ENCODE results near the gene KCNN2.

Gene KCNN2

DNA sequence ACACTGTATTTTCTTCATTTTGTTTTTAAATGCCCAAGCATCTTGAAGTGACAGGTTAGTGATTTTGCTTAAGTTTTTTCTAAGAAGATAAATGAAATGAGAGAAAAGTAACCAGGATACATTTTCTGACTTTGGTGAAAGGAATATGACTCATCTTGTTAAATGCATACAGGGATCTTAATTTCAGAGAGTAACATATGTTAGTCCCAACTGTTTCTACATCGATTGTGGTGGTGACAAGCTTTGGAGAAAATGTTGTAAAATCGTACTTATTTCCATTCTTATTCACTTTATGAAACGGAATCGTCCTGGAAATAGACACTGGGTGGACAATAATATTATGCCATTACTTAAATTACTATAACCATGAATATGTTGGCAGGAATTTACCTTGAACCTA lies 107.5 kb downstream of the KCNN2 start:
- Histone ChIP-seq H3K9me3 (ENCODE audit: control insufficient read depth, insufficient read depth, low read length) (no peaks in the 10 kb centered on the region), H3K9ac (ENCODE audit: low read depth, low read length) (no peak overlapping the region), H3K27me3 (ENCODE audit: control insufficient read depth, insufficient read depth, low read length) (no peaks in the 10 kb centered on the region), H3K36me3 (ENCODE audit: control insufficient read depth, insufficient read depth, low read length) (peaks cover 3% of the 10 kb centered on the region), H3K4me1 (ENCODE audit: control insufficient read depth, insufficient read depth, low read length) (no peaks in the 10 kb centered on the region), H3K4me3 (ENCODE audit: low read depth, low read length) (no peak overlapping the region)

- H3K9ac ChIP-seq (ENCODE audit: low read depth, low read length): no peak overlapping the region
- no peaks in the 10 kb centered on the region for H3K27me3 ChIP-seq (ENCODE audit: control insufficient read depth, insufficient read depth, low read length)
- H3K4me1 ChIP-seq (ENCODE audit: control insufficient read depth, insufficient read depth, low read length): no peaks in the 10 kb centered on the region
- H3K9me3 ChIP-seq (ENCODE audit: control insufficient read depth, insufficient read depth, low read length): no peaks in the 10 kb centered on the region
- H3K36me3 ChIP-seq (ENCODE audit: control insufficient read depth, insufficient read depth, low read length): peaks cover 3% of the 10 kb centered on the region
- H3K4me3 ChIP-seq (ENCODE audit: low read depth, low read length): no peak overlapping the region
Observed at GRCh38 chr5:114471529-114471928, 109.7 kb downstream of the KCNN2 start.

- Histone ChIP-seq H3K9ac (ENCODE audit: low read depth, low read length) (no peak overlapping the region), H3K9me3 (ENCODE audit: control insufficient read depth, insufficient read depth, low read length) (no peaks in the 10 kb centered on the region), H3K36me3 (ENCODE audit: control insufficient read depth, insufficient read depth, low read length) (peaks cover 5% of the 10 kb centered on the region), H3K27me3 (ENCODE audit: control insufficient read depth, insufficient read depth, low read length) (no peaks in the 10 kb centered on the region), H3K4me3 (ENCODE audit: low read depth, low read length) (no peak overlapping the region), H3K4me1 (ENCODE audit: control insufficient read depth, insufficient read depth, low read length) (no peaks in the 10 kb centered on the region)
Observed at GRCh38 chr5:114473541-114473940, 111.7 kb downstream of the KCNN2 start.

DNA sequence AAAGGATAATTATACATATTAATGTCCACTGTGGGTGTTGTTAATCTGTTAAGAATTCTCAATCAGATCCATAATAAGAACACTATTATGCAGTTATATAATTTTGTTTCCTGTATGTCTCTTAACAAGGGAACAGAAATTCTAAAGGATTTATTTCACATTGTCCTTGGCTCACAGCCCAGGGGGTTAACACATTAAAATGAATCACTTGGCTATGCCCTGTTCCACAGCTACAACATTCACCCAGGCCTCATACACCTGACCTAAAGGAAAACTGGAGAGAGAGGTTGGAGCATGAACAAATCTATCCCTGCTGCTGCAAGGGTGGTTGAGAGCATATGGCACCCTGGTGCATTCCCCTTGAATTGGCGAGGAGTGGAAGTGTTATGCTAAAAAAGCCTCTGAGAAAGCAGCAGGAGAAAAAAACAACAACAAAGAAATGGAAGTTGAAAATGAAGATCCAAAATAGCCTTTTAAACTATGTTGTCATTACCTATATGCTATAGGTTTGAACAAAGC lies 116.0 kb downstream of the KCNN2 start:
- no peaks in the 10 kb centered on the region for H3K4me1 ChIP-seq (ENCODE audit: control insufficient read depth, insufficient read depth, low read length)
- peaks cover 3% of the 10 kb centered on the region for H3K36me3 ChIP-seq (ENCODE audit: control insufficient read depth, insufficient read depth, low read length)
- H3K4me3 ChIP-seq (ENCODE audit: low read depth, low read length): no peak overlapping the region
- no peaks in the 10 kb centered on the region for H3K27me3 ChIP-seq (ENCODE audit: control insufficient read depth, insufficient read depth, low read length)
- no peak overlapping the region for H3K9ac ChIP-seq (ENCODE audit: low read depth, low read length)
- H3K9me3 ChIP-seq (ENCODE audit: control insufficient read depth, insufficient read depth, low read length): no peaks in the 10 kb centered on the region

GRCh38 chr5:114500756-114501155 lies 138.9 kb downstream of the KCNN2 start:
- H3K4me3 ChIP-seq (ENCODE audit: low read depth, low read length): no peak overlapping the region
- H3K9ac ChIP-seq (ENCODE audit: low read depth, low read length): no peak overlapping the region
- no peaks in the 10 kb centered on the region for H3K9me3 ChIP-seq (ENCODE audit: control insufficient read depth, insufficient read depth, low read length)
- H3K36me3 ChIP-seq (ENCODE audit: control insufficient read depth, insufficient read depth, low read length): no peaks in the 10 kb centered on the region
- no peaks in the 10 kb centered on the region for H3K4me1 ChIP-seq (ENCODE audit: control insufficient read depth, insufficient read depth, low read length)
- no peaks in the 10 kb centered on the region for H3K27me3 ChIP-seq (ENCODE audit: control insufficient read depth, insufficient read depth, low read length)

DNA sequence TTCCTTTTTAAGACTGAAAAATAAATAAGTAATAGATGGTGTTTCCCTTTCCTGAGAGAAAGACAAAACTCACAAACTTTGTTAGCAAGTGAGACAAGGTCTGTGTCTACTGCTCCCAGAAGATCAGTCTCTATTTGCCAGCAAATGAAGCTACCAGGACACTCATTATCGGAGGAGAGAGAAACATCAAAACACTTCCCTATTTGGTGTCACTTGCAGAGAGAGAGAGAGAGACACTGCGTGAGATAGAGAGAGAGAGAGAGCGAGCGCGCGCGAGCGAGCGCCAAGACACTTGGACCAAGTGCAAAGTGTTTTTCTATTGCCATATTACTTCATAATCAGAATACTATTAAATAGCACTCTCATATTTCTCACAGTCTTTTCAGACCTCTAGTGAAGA lies 142.7 kb downstream of the KCNN2 start:
- Histone ChIP-seq H3K27me3 (ENCODE audit: control insufficient read depth, insufficient read depth, low read length) (no peaks in the 10 kb centered on the region), H3K36me3 (ENCODE audit: control insufficient read depth, insufficient read depth, low read length) (no peaks in the 10 kb centered on the region), H3K4me1 (ENCODE audit: control insufficient read depth, insufficient read depth, low read length) (no peaks in the 10 kb centered on the region), H3K9me3 (ENCODE audit: control insufficient read depth, insufficient read depth, low read length) (no peaks in the 10 kb centered on the region), H3K4me3 (ENCODE audit: low read depth, low read length) (no peak overlapping the region), H3K9ac (ENCODE audit: low read depth, low read length) (no peak overlapping the region)

- H3K9me3 ChIP-seq (ENCODE audit: control insufficient read depth, insufficient read depth, low read length): no peaks in the 10 kb centered on the region
- H3K4me1 ChIP-seq (ENCODE audit: control insufficient read depth, insufficient read depth, low read length): no peaks in the 10 kb centered on the region
Observed at GRCh38 chr5:114524221-114524620, 162.4 kb downstream of the KCNN2 start.

DNA sequence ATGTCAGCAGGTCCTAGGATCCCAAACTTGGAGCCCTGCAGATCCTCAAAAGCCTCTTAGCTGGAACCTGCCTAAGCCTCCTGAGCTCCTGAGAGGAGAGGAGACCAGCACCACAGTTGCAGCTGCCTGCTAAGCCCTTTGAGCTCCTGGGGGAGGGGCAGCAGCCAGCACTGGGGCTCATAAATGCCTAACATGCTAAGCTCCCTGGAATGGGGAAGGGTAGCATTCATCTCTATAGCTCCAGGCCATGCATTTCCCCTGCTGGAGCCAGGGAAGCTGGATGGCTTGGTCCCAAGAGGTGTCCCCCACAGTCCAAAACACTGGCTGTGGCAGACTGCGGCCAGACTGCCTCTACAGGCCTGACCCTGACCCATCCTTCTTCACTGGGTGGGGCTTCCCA lies 182.7 kb downstream of the KCNN2 start:
- Histone ChIP-seq H3K27me3 (ENCODE audit: control insufficient read depth, insufficient read depth, low read length) (no peaks in the 10 kb centered on the region), H3K9me3 (ENCODE audit: control insufficient read depth, insufficient read depth, low read length) (no peaks in the 10 kb centered on the region), H3K36me3 (ENCODE audit: control insufficient read depth, insufficient read depth, low read length) (no peaks in the 10 kb centered on the region)

More at GRCh38 chr5:114524221-114524620, 162.4 kb downstream of the KCNN2 start:
- H3K9ac ChIP-seq (ENCODE audit: low read depth, low read length): no peak overlapping the region
- H3K36me3 ChIP-seq (ENCODE audit: control insufficient read depth, insufficient read depth, low read length): no peaks in the 10 kb centered on the region
- H3K27me3 ChIP-seq (ENCODE audit: control insufficient read depth, insufficient read depth, low read length): no peaks in the 10 kb centered on the region
- H3K4me3 ChIP-seq (ENCODE audit: low read depth, low read length): no peak overlapping the region

More for the DNA sequence above, 182.7 kb downstream of the KCNN2 start:
- no peak overlapping the region for H3K4me3 ChIP-seq (ENCODE audit: low read depth, low read length)
- no peak overlapping the region for H3K9ac ChIP-seq (ENCODE audit: low read depth, low read length)
- H3K4me1 ChIP-seq (ENCODE audit: control insufficient read depth, insufficient read depth, low read length): no peaks in the 10 kb centered on the region
